BLaER1 treated with 17β-estradiol and CSF1 and Interleukin-3, amounts not matched to agents 10 nM and 100 nM (cell line): Measurements from ENCODE around the gene RDH13.
"Not testable (repeated sequence)": the region's sequence is repeated elsewhere in the genome, so short reads cannot be mapped to it uniquely, and the experiment has no call there.

Experiments
- H3K27ac ChIP-seq, 11 experiments: shearing (Covaris generic); formaldehyde crosslinking; 2 replicates each; pipeline ENCODE4 v1.8.1; 2022
- H3K27me3 ChIP-seq, 11 experiments: shearing (Covaris generic); formaldehyde crosslinking; 2 replicates each; pipeline ENCODE4 v1.8.1; 2022
- H3K36me3 ChIP-seq, 11 experiments: shearing (Covaris generic); formaldehyde crosslinking; 2 replicates each; pipeline ENCODE4 v1.8.1; 2022
- H3K4me1 ChIP-seq, 10 experiments: shearing (Covaris generic); formaldehyde crosslinking; 2 replicates each; pipeline ENCODE4 v1.8.1; 2022
- H3K4me2 ChIP-seq, 11 experiments: shearing (Covaris generic); formaldehyde crosslinking; 2 replicates each; pipeline ENCODE4 v1.8.1; 2022
- H3K4me3 ChIP-seq, 10 experiments: shearing (Covaris generic); formaldehyde crosslinking; 2 replicates each; pipeline ENCODE4 v1.8.1; 2022
- H3K9ac ChIP-seq, 11 experiments: shearing (Covaris generic); formaldehyde crosslinking; 2 replicates each; pipeline ENCODE4 v1.8.1; 2022
- H3K9me3 ChIP-seq, 11 experiments: shearing (Covaris generic); formaldehyde crosslinking; replicated peaks in 1 of 11; 2 replicates each; pipeline ENCODE4 v1.8.1; 2022
- H4K20me1 ChIP-seq, 11 experiments: shearing (Covaris generic); formaldehyde crosslinking; 2 replicates each; pipeline ENCODE4 v1.8.1; 2022
- Cebpa-rat ChIP-seq, 11 experiments: shearing (Covaris generic); IDR thresholded peaks; 2 replicates each; pipeline ENCODE4 v1.8.1; 2022

RDH13 gene

GRCh38 chr19:55041244-55041626 is 21.7 kb downstream of the RDH13 start:
- Histone ChIP-seq H3K4me2 (peak overlapping the region; percentile 63 to 90 (median 81)), H3K36me3 (peaks cover 41 to 75% (median 60%) of the 10 kb centered on the region in 11 experiments), H3K9me3 (peaks cover 0 to 14% (median 9%) of the 10 kb centered on the region in 11 experiments; a peak in 13 of 22 replicates), H3K9ac (peak overlapping the region in 1 of 11 experiments; percentile 39; a peak in 1 of 22 replicates), H3K4me1 (peaks cover 17 to 38% (median 26%) of the 10 kb centered on the region in 10 experiments), H3K27ac (0 out of 22 replicates have a peak overlapping the region, but pooled peaks of 1 of the 11 experiments have one; percentile 8), H4K20me1 (peaks cover 50 to 96% (median 90%) of the 10 kb centered on the region in 11 experiments), H3K27me3 (peaks cover 0 to 31% (median 0%) of the 10 kb centered on the region in 11 experiments; a peak in 4 of 22 replicates), H3K4me3 (peak overlapping the region in 1 of 10 experiments; percentile 24; a peak in 1 of 20 replicates)
- no peak for TF ChIP-seq Cebpa-rat (IDR thresholded peaks at IDR 0.05)

DNA sequence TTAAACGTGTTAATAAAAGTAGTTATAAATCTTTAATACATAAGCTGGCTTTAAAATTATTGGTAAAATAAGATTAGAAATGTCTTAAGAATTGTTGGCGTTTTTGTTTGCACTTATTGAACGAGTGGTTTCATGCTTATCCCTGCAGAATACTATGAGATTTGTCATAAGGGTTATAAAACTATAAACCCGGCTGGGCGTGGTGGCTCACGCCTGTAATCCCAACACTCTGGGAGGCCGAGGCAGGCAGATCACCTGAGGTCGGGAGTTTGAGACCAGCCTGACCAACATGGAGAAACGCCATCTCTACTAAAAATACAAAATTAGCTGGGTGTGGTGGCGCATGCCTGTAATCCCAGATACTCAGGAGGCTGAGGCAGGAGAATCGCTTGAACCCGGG is 22.3 kb downstream of the RDH13 start:
- H3K9ac ChIP-seq, H3K4me2 ChIP-seq, H3K27ac ChIP-seq, H3K4me3 ChIP-seq: not testable (repeated sequence)
- peaks cover 37 to 69% (median 54%) of the 10 kb centered on the region in 11 experiments for H3K36me3 ChIP-seq
- peaks cover 0 to 31% (median 0%) of the 10 kb centered on the region in 11 experiments; a peak in 4 of 22 replicates for H3K27me3 ChIP-seq
- peaks cover 0 to 14% (median 9%) of the 10 kb centered on the region in 11 experiments; a peak in 13 of 22 replicates for H3K9me3 ChIP-seq
- H4K20me1 ChIP-seq: peaks cover 52 to 100% (median 92%) of the 10 kb centered on the region in 11 experiments
- H3K4me1 ChIP-seq: peaks cover 17 to 38% (median 26%) of the 10 kb centered on the region in 10 experiments

DNA sequence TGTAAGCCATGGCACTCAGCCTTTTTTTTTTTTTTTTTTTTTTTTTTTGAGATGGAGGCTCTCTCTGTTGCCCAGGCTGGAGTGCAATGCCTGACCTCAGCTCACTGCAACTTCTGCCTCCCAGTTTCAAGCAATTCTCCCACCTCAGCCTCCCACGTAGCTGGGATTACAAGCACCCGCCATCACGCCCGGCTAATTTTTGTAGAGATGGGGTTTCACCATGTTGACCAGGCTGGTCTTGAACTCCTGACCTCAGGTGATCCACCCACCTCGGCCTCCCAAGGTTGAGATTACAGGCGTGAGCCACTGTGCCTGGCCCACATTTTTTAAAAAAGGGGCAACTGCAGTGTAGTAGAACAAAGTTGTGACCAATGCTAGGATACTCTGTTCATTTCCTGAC is 25.3 kb downstream of the RDH13 start:
- not testable (repeated sequence) for H3K9ac ChIP-seq, H3K4me3 ChIP-seq
- H4K20me1 ChIP-seq: peaks cover 23 to 95% (median 73%) of the 10 kb centered on the region in 11 experiments

DNA sequence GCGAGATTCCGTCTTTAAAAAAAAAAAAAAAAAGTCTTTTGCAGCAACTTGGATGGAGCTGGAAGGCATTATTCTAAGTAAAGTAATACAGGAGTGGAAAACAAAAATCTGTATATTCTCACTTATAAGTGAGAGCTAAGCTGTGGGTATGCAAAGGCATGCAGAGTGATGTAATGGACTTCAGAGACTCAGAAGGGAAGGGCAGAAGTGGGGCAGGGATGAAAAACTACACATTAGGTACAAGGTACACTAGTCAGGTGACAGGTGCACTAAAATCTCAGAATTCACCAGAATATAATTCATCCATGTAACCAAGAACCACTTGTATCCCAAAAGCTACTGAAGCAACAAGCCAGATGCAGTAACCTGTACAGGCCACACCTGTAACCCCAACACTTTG is 26.9 kb downstream of the RDH13 start:
- Histone ChIP-seq H3K36me3 (peaks cover 6 to 59% (median 37%) of the 10 kb centered on the region in 11 experiments; a peak in 21 of 22 replicates), H3K4me2 (no peak overlapping the region), H3K9ac (no peak overlapping the region), H4K20me1 (peaks cover 7 to 91% (median 62%) of the 10 kb centered on the region in 11 experiments; a peak in 20 of 22 replicates), H3K4me3 (no peak overlapping the region), H3K4me1 (peaks cover under 1 to 17% (median 5%) of the 10 kb centered on the region in 10 experiments; a peak in 18 of 20 replicates), H3K27me3 (peaks cover 0 to 1% (median 0%) of the 10 kb centered on the region in 11 experiments; a peak in 2 of 22 replicates), H3K27ac (no peak overlapping the region), H3K9me3 (peaks cover 0 to 38% (median 29%) of the 10 kb centered on the region in 11 experiments; a peak in 21 of 22 replicates)
- no peak for TF ChIP-seq Cebpa-rat (IDR thresholded peaks at IDR 0.05)

More for the DNA sequence above, 25.3 kb downstream of the RDH13 start:
- peak overlapping the region in 2 of 11 experiments; percentile 3 to 15; a peak in 3 of 22 replicates for H3K4me2 ChIP-seq
- peaks cover 0 to 13% (median 0%) of the 10 kb centered on the region in 11 experiments; a peak in 3 of 22 replicates for H3K27me3 ChIP-seq
- not testable (repeated sequence) for H3K27ac ChIP-seq
- peaks cover 16 to 33% (median 20%) of the 10 kb centered on the region in 10 experiments for H3K4me1 ChIP-seq
- H3K9me3 ChIP-seq: peaks cover 0 to 22% (median 13%) of the 10 kb centered on the region in 11 experiments; a peak in 17 of 22 replicates
- peaks cover 9 to 46% (median 29%) of the 10 kb centered on the region in 11 experiments for H3K36me3 ChIP-seq

- Histone ChIP-seq H3K4me1 (peaks cover 5 to 22% (median 10%) of the 10 kb centered on the region in 10 experiments), H3K9me3 (peaks cover 0 to 42% (median 37%) of the 10 kb centered on the region in 11 experiments; a peak in 21 of 22 replicates), H3K9ac (no peak overlapping the region), H4K20me1 (peaks cover 6 to 78% (median 49%) of the 10 kb centered on the region in 11 experiments; a peak in 16 of 22 replicates), H3K27ac (no peak overlapping the region), H3K27me3 (no peaks in the 10 kb centered on the region), H3K4me2 (no peak overlapping the region), H3K4me3 (no peak overlapping the region), H3K36me3 (peaks cover 6 to 58% (median 38%) of the 10 kb centered on the region in 11 experiments; a peak in 21 of 22 replicates)
- TF ChIP-seq Cebpa-rat (IDR thresholded peaks at IDR 0.05): no peak
These were observed 28.2 kb downstream of the RDH13 start for GRCh38 chr19:55034751-55035150.

- H3K4me2 ChIP-seq, H3K27ac ChIP-seq, H3K27me3 ChIP-seq, H3K9ac ChIP-seq, H3K4me3 ChIP-seq: not testable (repeated sequence)
- H4K20me1 ChIP-seq: peaks cover 6 to 67% (median 36%) of the 10 kb centered on the region in 11 experiments; a peak in 16 of 22 replicates
- H3K9me3 ChIP-seq: peaks cover 0 to 30% (median 27%) of the 10 kb centered on the region in 11 experiments; a peak in 21 of 22 replicates
- H3K36me3 ChIP-seq: peaks cover 0 to 41% (median 22%) of the 10 kb centered on the region in 11 experiments; a peak in 20 of 22 replicates
- peaks cover 15 to 29% (median 20%) of the 10 kb centered on the region in 10 experiments for H3K4me1 ChIP-seq
These were observed 29.8 kb downstream of the RDH13 start for GRCh38 chr19:55032976-55033643.

GRCh38 chr19:55032170-55032800 is 30.7 kb downstream of the RDH13 start:
- Histone ChIP-seq H3K4me1 (peaks cover 22 to 32% (median 26%) of the 10 kb centered on the region in 10 experiments), H3K27ac (0 out of 22 replicates have a peak overlapping the region, but pooled peaks of 1 of the 11 experiments have one; percentile 15), H3K36me3 (peaks cover 0 to 40% (median 21%) of the 10 kb centered on the region in 11 experiments; a peak in 20 of 22 replicates), H3K9me3 (peaks cover 0 to 35% (median 27%) of the 10 kb centered on the region in 11 experiments; a peak in 21 of 22 replicates), H4K20me1 (peaks cover 6 to 67% (median 37%) of the 10 kb centered on the region in 11 experiments; a peak in 16 of 22 replicates), H3K4me3 (no peak overlapping the region), H3K9ac (no peak overlapping the region), H3K27me3 (no peaks in the 10 kb centered on the region), H3K4me2 (no peak overlapping the region)
- no peak for TF ChIP-seq Cebpa-rat (IDR thresholded peaks at IDR 0.05)

DNA sequence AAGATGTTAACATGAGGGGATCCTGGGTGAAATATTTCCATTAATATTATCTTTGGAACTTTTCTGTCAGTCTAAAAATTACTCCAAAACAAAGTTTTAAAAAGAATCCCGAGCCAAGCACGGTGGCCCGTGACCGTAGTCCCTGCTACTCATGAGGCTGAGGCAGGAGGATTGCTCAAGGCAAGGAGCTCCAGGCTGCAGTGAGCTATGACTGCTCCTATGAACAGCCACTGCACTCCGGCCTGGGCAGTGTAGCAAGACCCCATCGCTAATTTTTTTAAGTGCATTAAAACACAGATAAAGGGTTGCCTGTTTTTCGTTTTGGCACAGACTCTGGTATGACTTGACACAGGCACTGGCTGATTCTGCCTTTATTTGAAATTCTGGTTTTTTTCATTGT is 31.8 kb downstream of the RDH13 start:
- H3K9me3 ChIP-seq: peaks cover 4 to 42% (median 33%) of the 10 kb centered on the region in 11 experiments
- H3K27ac ChIP-seq: no peak overlapping the region
- no peak overlapping the region for H3K4me3 ChIP-seq
- H3K27me3 ChIP-seq: no peaks in the 10 kb centered on the region
- peaks cover 0 to 56% (median 26%) of the 10 kb centered on the region in 11 experiments; a peak in 15 of 22 replicates for H4K20me1 ChIP-seq
- H3K4me2 ChIP-seq: no peak overlapping the region
- H3K9ac ChIP-seq: no peak overlapping the region
- peaks cover 0 to 40% (median 22%) of the 10 kb centered on the region in 11 experiments; a peak in 20 of 22 replicates for H3K36me3 ChIP-seq
- H3K4me1 ChIP-seq: peaks cover 22 to 27% (median 26%) of the 10 kb centered on the region in 10 experiments
- TF ChIP-seq Cebpa-rat (IDR thresholded peaks at IDR 0.05): no peak
